Stomach smooth muscle (tissue), 2 donors: ENCODE data around the gene ARMC3.
"Not testable (repeated sequence)": the region's sequence is repeated elsewhere in the genome, so short reads cannot be mapped to it uniquely, and the experiment has no call there.

Experiments used
- H3K27ac ChIP-seq: one replicate; pipeline ENCODE4 v1.7.0; 2013; ENCODE audit warnings: mild to moderate bottlenecking, low read length, inconsistent platforms
- H3K27me3 ChIP-seq, 2 donors: one replicate each; pipeline ENCODE4 v1.7.0; 2013; ENCODE audit warnings: low read length in 2 of 2; ENCODE audit not compliant: insufficient read depth in 2 of 2, control insufficient read depth in 1 of 2
- H3K36me3 ChIP-seq, 2 donors: one replicate each; pipeline ENCODE4 v1.7.0; 2013; ENCODE audit warnings: low read length in 2 of 2; ENCODE audit not compliant: control insufficient read depth in 2 of 2, insufficient read depth in 2 of 2
- H3K4me1 ChIP-seq: one replicate; pipeline ENCODE4 v1.7.0; 2013; ENCODE audit warnings: low read length; ENCODE audit not compliant: control insufficient read depth, insufficient read depth
- H3K4me3 ChIP-seq, 2 donors: one replicate each; pipeline ENCODE4 v1.7.0; 2013; ENCODE audit warnings: low read length in 2 of 2
- H3K9ac ChIP-seq, 2 donors: one replicate each; pipeline ENCODE4 v1.7.0; 2013; ENCODE audit warnings: low read length in 2 of 2, mild to moderate bottlenecking in 1 of 2
- H3K9me3 ChIP-seq, 2 donors: one replicate each; pipeline ENCODE4 v1.7.0; 2013; ENCODE audit warnings: low read length in 2 of 2; ENCODE audit not compliant: control insufficient read depth in 2 of 2
- donor health status: healthy.
- donor health status: Pancreatic carcinoma.

Gene ARMC3

DNA sequence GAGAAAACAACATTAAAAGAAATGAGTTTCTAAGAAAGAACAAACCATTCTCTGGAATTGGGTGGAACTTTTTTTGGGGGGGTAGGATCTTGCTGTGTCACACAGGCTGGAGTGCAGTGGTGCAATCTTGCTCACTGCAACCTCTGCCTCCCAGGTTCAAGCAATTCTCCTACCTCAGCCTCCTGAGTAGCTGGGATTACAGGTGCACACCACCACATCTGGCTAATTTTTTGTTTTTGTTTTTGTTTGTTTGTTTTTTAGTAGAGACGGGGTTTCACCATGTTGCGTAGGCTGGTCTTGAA is 136.9 kb downstream of the ARMC3 start:
- not testable (repeated sequence) for H3K4me3 ChIP-seq, H3K9me3 ChIP-seq, H3K27me3 ChIP-seq, H3K36me3 ChIP-seq, H3K9ac ChIP-seq
- peak overlapping the region; percentile 18 for H3K27ac ChIP-seq
- peaks cover 18% of the 10 kb centered on the region for H3K4me1 ChIP-seq

DNA sequence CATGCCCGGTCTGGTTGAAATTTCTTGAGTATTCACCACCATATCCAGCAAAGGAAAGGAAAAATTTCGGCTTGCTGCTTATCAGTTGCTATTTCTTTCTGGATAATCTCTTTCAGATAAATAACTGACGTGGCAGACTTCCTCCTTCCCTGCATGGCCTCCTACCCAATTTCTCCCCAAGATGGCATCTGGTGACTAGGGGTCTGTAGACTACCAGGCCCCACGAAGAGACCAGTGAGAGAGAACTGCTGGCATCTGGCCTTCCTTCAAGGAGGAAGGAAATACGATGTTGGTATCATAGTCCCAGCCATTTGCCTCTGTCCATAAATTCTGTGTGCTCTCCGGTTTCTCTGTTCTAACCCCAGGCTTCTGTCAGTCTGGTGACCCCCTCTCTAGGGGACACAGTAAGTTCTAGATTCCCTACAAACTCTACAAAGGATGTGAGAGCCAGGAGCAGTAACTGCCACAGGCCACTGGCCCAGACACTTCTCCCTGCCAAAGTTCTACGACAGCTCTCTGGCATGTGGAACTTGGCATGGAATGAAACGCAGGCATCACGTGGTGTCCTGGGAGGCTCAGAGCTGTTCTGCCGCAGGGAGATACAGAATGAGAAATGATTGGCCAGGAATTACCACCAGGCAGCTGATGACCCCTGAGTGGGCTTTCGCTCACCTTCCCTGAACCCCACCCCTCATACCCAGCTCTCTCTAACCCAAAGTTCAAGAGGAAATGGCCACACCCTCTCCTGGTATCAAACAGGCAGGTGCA is 137.5 kb downstream of the ARMC3 start:
- Histone ChIP-seq H3K9ac (peak overlapping the region; percentile 5 to 9), H3K4me3 (peak overlapping the region in 1 of 2 donors; percentile 8), H3K27me3 (no peaks in the 10 kb centered on the region), H3K27ac (peak overlapping the region; percentile 18), H3K9me3 (no peaks in the 10 kb centered on the region), H3K36me3 (no peaks in the 10 kb centered on the region), H3K4me1 (peaks cover 18% of the 10 kb centered on the region)

DNA sequence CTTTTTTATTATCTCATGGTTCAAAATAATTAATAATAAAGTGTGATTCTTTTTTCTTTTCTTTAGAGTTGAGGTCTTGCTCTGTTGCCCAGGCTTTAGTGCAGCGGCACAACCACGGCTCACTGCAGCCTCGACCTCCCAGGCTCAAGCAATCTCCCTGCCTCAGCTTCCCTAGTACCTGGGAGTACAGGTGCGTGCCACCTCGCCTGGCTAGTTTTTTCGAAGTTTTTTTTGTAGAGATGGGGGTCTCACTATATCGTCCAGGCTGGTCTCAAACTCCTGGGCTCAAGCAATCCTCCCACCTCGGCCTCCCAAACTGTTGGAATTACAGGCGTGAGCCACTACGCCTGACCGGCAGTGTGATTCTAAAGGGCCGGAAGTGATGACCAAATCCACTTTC is 139.5 kb downstream of the ARMC3 start:
- H3K9ac ChIP-seq, result no peak overlapping the region
- no peak overlapping the region for H3K27ac ChIP-seq
- H3K4me1 ChIP-seq, result peaks cover 18% of the 10 kb centered on the region
- no peaks in the 10 kb centered on the region for H3K9me3 ChIP-seq
- H3K4me3 ChIP-seq, result no peak overlapping the region
- no peaks in the 10 kb centered on the region for H3K27me3 ChIP-seq
- H3K36me3 ChIP-seq, result no peaks in the 10 kb centered on the region

DNA sequence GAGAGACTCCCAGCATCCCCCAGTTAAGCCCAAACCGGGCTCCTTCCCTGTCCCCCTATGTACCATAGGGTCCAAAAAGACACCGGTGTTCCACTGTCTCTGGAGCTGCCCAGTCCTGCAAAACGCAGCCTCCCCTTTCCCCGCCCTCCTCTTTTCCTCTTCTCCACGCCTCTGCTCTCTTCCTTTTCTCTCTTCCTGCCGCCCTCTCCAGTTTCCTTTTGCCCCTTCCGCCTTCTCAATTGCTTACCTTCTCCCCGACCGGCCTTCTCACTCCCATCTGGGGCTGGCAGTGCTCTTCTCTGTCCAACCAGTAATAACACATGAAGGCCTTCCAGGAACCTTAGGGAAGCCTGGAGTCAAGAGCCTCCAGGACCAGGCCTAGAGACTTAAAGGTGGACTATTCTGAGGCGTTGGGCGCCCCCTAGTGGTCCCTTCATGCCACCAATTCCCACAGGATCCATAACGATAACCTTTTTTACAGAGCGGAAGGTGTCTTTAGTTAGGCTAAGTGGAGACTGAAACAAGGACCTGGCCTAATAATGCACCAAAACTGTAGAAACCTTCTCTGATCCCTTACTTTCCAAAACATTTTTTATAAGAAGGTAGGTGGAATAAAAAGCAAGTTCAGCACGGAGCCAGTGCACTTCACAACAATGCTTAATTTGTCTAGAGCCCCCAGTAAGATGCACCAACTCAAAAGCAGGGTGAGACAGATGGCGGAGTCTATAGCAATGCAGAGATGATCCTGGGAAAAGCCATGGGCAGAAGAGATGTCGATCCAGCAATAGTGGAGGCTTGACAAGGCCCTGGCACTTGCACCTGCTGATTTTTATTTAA is 140.3 kb downstream of the ARMC3 start:
- no peaks in the 10 kb centered on the region for H3K27me3 ChIP-seq
- H3K9ac ChIP-seq, result no peak overlapping the region
- H3K4me1 ChIP-seq, result peaks cover 18% of the 10 kb centered on the region
- no peaks in the 10 kb centered on the region for H3K36me3 ChIP-seq
- H3K4me3 ChIP-seq, result no peak overlapping the region
- no peak overlapping the region for H3K27ac ChIP-seq
- H3K9me3 ChIP-seq, result no peaks in the 10 kb centered on the region

DNA sequence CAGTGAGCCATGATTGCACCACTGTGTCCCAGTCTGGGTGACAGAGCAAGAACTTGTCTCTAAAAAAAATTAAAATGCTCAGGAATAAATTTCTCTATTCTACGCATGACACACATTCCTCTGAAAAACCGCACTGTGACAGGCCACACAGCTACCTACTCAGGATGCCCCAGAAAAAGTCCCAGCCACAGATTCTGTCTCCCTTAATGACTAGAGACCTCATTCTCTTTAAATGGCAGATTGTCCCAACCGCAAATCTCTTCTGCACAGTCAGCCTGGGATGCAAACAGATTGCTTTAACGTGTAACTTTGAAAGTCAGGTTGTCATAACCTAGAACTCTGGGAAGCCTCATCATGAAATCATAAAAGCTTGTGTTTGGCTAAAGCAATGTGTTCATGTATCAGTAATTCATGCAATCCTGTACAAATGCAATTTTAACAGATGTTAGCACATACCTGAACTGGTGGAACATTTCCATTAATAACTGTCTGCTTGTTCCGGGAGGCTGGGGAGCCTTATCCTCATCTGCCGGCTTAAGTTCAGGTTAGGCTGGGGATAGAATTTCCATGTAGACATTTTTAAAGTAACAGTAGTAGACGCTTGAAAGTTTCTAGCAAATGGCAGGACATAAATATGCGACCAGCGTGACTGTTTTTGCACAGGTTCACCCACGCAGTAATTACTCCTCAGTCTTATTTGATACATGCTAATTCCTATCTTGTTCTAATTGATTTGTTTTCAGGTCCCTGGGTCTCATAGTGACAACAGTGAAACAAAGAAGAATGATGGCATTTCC is 141.4 kb downstream of the ARMC3 start:
- Histone ChIP-seq H3K9me3 (no peaks in the 10 kb centered on the region), H3K36me3 (no peaks in the 10 kb centered on the region), H3K4me1 (peaks cover 18% of the 10 kb centered on the region), H3K27ac (no peak overlapping the region), H3K4me3 (no peak overlapping the region), H3K27me3 (no peaks in the 10 kb centered on the region), H3K9ac (no peak overlapping the region)

DNA sequence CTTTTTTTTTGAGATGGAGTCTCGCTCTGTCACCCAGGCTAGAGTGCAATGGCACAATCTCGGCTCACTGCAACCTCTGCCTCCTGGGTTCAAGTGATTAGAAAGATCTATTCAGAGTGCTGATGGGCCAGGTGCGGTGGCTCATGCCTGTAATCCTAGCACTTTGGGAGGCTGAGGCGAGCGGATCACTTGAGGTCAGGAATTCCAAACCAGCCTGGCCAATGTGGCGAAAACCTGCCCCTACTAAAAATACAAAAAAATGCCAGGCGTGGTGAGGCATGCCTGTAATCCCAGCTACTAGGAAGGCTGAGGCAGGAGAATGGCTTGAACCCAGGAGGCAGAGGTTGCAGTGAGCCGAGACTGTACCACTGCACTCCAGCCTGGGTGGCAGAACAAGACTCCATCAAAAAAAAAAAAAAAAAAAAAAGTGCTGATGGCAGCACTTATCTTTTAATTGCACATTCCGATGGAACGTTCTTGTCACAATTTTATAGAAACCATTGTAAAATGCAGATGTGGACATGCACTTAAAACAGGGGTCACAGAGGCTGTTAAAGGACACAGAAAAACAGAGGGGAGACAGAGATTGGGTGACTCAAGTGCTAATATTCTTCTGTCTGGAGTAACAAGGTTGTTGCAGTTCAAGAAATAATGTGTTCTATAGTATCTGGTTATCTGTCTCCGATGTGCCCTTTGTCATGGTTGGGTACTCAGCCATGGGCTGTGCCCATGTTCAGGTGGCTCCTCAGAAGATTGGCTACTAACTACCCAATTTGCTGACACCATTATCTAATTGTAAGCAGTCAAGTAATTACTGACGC is 142.4 kb downstream of the ARMC3 start:
- H3K4me3 ChIP-seq, H3K9me3 ChIP-seq, H3K36me3 ChIP-seq, H3K9ac ChIP-seq, H3K27ac ChIP-seq, H3K27me3 ChIP-seq: not testable (repeated sequence)
- H3K4me1 ChIP-seq, result peaks cover 18% of the 10 kb centered on the region

DNA sequence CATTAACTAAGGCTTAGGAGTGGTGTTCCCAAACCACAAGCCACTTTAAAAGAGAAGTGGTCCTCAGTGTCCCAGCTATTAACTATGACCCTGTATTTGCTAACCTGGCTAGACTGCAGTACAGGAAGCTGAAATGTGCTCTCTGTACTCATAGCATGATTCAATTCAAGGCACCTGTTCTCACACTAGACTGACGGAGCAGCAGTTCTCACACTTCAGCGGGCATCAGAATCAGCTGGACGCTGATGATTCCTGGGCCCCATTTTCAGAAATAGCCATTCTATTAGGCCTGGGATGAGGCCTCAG is 143.0 kb downstream of the ARMC3 start:
- Histone ChIP-seq H3K4me3 (no peak overlapping the region), H3K36me3 (no peaks in the 10 kb centered on the region), H3K27me3 (no peaks in the 10 kb centered on the region), H3K9ac (no peak overlapping the region), H3K4me1 (peaks cover 14% of the 10 kb centered on the region), H3K9me3 (no peaks in the 10 kb centered on the region), H3K27ac (no peak overlapping the region)

DNA sequence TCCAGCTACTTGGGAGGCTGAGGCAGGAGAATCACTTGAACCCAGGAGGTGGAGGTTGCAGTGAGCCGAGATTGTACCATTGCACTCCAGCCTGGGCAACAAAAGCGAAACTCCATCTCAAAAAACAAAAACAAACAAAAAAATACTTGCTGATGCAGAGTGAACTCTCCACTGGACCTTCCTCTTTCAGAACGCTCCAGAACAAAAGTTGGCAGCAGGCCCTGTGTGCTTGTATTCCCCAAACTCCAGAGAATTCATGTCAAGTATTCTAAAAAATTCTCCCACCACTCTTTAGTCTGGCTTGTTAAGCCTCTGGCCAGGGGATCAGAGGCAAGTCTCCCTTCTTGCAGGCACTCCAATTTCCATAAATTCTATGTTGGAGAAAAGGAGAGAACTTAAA is 144.7 kb downstream of the ARMC3 start:
- not testable (repeated sequence) for H3K27me3 ChIP-seq, H3K27ac ChIP-seq, H3K9me3 ChIP-seq, H3K9ac ChIP-seq, H3K4me3 ChIP-seq, H3K36me3 ChIP-seq
- peaks cover 11% of the 10 kb centered on the region for H3K4me1 ChIP-seq

DNA sequence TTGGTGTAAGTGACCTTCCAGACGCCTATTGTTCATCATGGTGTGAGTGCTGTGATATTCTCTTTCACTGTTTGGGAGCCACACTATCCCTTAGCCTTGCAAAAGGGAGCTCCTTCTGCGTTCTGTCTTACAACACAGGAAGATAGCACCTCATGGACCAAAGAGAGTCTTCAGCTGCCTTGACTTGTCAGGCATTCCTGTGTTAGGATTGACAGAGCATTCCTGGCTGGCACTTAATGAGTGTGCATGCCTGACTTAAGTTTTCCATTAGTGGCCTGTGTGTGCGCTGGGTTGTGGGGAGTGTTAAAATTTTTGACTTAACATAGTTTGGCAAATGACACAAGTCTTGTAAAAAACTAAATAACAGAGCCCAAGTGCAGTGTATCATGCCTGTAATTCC is 145.7 kb downstream of the ARMC3 start:
- Histone ChIP-seq H3K27ac (no peak overlapping the region), H3K4me1 (peaks cover 8% of the 10 kb centered on the region), H3K9me3 (no peaks in the 10 kb centered on the region), H3K9ac (no peak overlapping the region), H3K27me3 (no peaks in the 10 kb centered on the region), H3K4me3 (no peak overlapping the region), H3K36me3 (no peaks in the 10 kb centered on the region)

DNA sequence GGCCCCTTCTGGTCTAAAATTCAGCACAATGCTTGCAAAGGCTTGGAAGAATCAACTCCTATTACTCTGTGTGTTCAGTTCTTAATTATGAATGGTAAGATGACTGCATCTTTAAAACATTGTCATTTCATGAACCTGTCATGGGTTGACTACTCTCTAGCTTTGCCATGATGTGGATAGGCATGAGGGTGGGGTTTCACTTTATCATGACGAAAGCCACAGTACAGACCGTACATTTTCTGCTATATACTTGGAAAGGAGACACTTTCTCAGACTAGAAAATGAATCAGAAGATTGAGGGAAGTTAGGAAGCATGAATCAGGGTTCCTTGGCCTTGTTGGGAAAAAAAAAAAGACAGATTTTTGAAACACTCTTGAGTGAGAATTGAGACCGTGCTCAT is 147.8 kb downstream of the ARMC3 start:
- H3K27me3 ChIP-seq, result no peaks in the 10 kb centered on the region
- H3K27ac ChIP-seq, result no peak overlapping the region
- H3K4me3 ChIP-seq, result no peak overlapping the region
- H3K9ac ChIP-seq, result no peak overlapping the region
- H3K36me3 ChIP-seq, result no peaks in the 10 kb centered on the region
- H3K9me3 ChIP-seq, result no peaks in the 10 kb centered on the region
- H3K4me1 ChIP-seq, result peaks cover under 1% of the 10 kb centered on the region
